GM12878 (cell line): ENCODE data around the gene BDH2. TPM values are rescaled to one million over a fixed set of nuclear protein-coding genes. Genes with fewer than 3 reads are reported as not detected.

Source experiments
- ATAC-seq: fragments of 200-7000 bp; cut with Tn5 transposase; 3 replicates; pipeline ENCODE4 v1.9.1; 2020; ENCODE audit warnings: mild to moderate bottlenecking, moderate library complexity
- BruUV-seq: library from RNA; stranded (reverse); fragments of 400-500 nt; replicated peaks from 2 replicates; lab custom pipeline; 2021; lab: Mats Ljungman, UMichigan
- CTCF ChIA-PET: fragments of 300-600 bp; sonication (Branson Sonifier 250); formaldehyde crosslinking; extraction: SDS; loops from one replicate; lab custom pipeline; 2021; ENCODE audit warnings: inconsistent platforms; lab: Yijun Ruan, JAX
- POLR2A ChIA-PET: fragments of 350-600 bp; formaldehyde crosslinking; extraction: SDS; loops from one replicate; lab custom pipeline; 2021; ENCODE audit warnings: inconsistent platforms; lab: Charles Lee
- RAD21 ChIA-PET: fragments of 300-600 bp; sonication (Branson Sonifier 250); formaldehyde crosslinking; loops from one replicate; lab custom pipeline; 2023; ENCODE audit warnings: antibody characterized with exemption; ENCODE audit not compliant: unreplicated experiment; lab: Charles Lee
- SMC1A ChIA-PET: fragments of 300-600 bp; sonication (Branson Sonifier 250); formaldehyde crosslinking; loops from one replicate; lab custom pipeline; 2023; ENCODE audit not compliant: unreplicated experiment, uncharacterized antibody; lab: Charles Lee
- DNase-seq: peaks from one replicate; pipeline ENCODE4 v3.0.0-alpha.2; 2011; ENCODE audit warnings: low read depth, low spot score
- FAIRE-seq: peaks from 3 replicates; lab custom pipeline; 2011; peaks lifted over from hg19 to GRCh38; lab: Jason Lieb, UNC
- H2AFZ ChIP-seq: 2 replicates; pipeline ENCODE4 v1.6.0; 2011; ENCODE audit warnings: low read depth, low read length, control low read depth; ENCODE audit not compliant: control insufficient read depth
- H3K27ac ChIP-seq: 2 replicates; pipeline ENCODE4 v1.5.1; 2011; ENCODE audit warnings: control low read depth; ENCODE audit not compliant: control insufficient read depth, insufficient read depth
- H3K27me3 ChIP-seq, 2 experiments: replicated peaks in 1 of 2; 2 replicates each; pipeline versions ENCODE4 v1.6.0 to v1.6.1; 2011; ENCODE audit warnings: low read length in 1 of 2; ENCODE audit not compliant: control insufficient read depth in 2 of 2, insufficient read depth in 2 of 2
- H3K36me3 ChIP-seq, 2 experiments: 2 replicates each; pipeline ENCODE4 v1.5.1; 2011; ENCODE audit warnings: low read length in 1 of 2; ENCODE audit not compliant: control insufficient read depth in 2 of 2, insufficient read depth in 2 of 2
- H3K4me1 ChIP-seq: 2 replicates; pipeline ENCODE4 v1.6.1; 2011; ENCODE audit warnings: mild to moderate bottlenecking, low read length, moderate library complexity, mixed read lengths; ENCODE audit not compliant: control insufficient read depth, insufficient read depth
- H3K4me2 ChIP-seq: 2 replicates; pipeline ENCODE4 v1.6.0; 2011; ENCODE audit warnings: control low read depth; ENCODE audit not compliant: control insufficient read depth, insufficient read depth
- H3K4me3 ChIP-seq: fragments of 200-600 bp; sonication (generic); 2 replicates; pipeline ENCODE4 v1.5.1; 2016
- H3K79me2 ChIP-seq: 2 replicates; pipeline ENCODE4 v1.6.0; 2011; ENCODE audit warnings: low read length; ENCODE audit not compliant: control insufficient read depth, insufficient read depth
- H3K9ac ChIP-seq: 2 replicates; pipeline ENCODE4 v1.8.0; 2011; ENCODE audit warnings: low read length, control low read depth, mixed read lengths; ENCODE audit not compliant: control insufficient read depth, insufficient read depth
- H3K9me3 ChIP-seq: replicated peaks from 3 replicates; pipeline ENCODE4 v1.5.1; 2011; ENCODE audit warnings: mild to moderate bottlenecking, low read length; ENCODE audit not compliant: control insufficient read depth, insufficient read depth
- H4K20me1 ChIP-seq: 2 replicates; pipeline ENCODE4 v1.6.0; 2011; ENCODE audit not compliant: control insufficient read depth, insufficient read depth
- CBFB ChIP-seq: IDR thresholded peaks from 2 replicates; pipeline ENCODE4 v1.6.1; 2016; ENCODE audit warnings: antibody characterized with exemption, low read depth
- CUX1 ChIP-seq: IDR thresholded peaks from 2 replicates; pipeline ENCODE4 v1.6.1; 2012; ENCODE audit warnings: improper control_type of control experiment, low read depth, low read length; ENCODE audit not compliant: insufficient replicate concordance
- HDAC2 ChIP-seq: fragments of 200-600 bp; sonication (generic); IDR thresholded peaks from 2 replicates; pipeline ENCODE4 v1.6.1; 2017
- NFYA ChIP-seq: IDR thresholded peaks from 2 replicates; pipeline ENCODE4 v1.6.1; 2011; ENCODE audit warnings: low read depth, mild to moderate bottlenecking, low read length, improper control_type of control experiment, borderline replicate concordance
- PAX8 ChIP-seq: fragments of 450-650 bp; IDR thresholded peaks from 2 replicates; pipeline ENCODE4 v1.6.1; 2017; ENCODE audit warnings: mild to moderate bottlenecking, moderate library complexity
- RUNX3 ChIP-seq: IDR thresholded peaks from 2 replicates; pipeline ENCODE4 v1.6.1; 2012; ENCODE audit warnings: low read length, inconsistent platforms
- SIN3A ChIP-seq: IDR thresholded peaks from 2 replicates; pipeline ENCODE4 v1.6.1; 2012; ENCODE audit warnings: low read depth, low read length, improper control_type of control experiment
- ZBED1 ChIP-seq: IDR thresholded peaks from 2 replicates; pipeline ENCODE4 v1.6.1; 2016; ENCODE audit warnings: borderline replicate concordance
- ZBTB40 ChIP-seq: fragments of 450-650 bp; IDR thresholded peaks from 2 replicates; pipeline ENCODE4 v1.6.1; 2016; ENCODE audit warnings: mild to moderate bottlenecking, moderate library complexity, borderline replicate concordance
- WGBS: methylation state at CpG from one replicate; pipeline ENCODE4 v1.1.6; 2016; ENCODE audit warnings: low lambda C conversion rate; ENCODE audit not compliant: insufficient replicate concordance, insufficient coverage; ENCODE audit errors: missing lambda C conversion rate; 5-methylcytosine and 5-hydroxymethylcytosine counted together
- in situ Hi-C: fragments of 300-500 bp; cut with MboI; formaldehyde crosslinking; loops from 9 replicates; pipeline ENCODE4 v1.14.3; 2018; ENCODE audit warnings: mixed read lengths
- intact Hi-C: fragments of 100-400 bp; cut with micrococcal nuclease; formaldehyde crosslinking; loops from one replicate; pipeline ENCODE4 v1.14.2; 2022; ENCODE audit not compliant: unreplicated experiment
- polyA plus RNA-seq, 11 experiments: library from polyadenylated mRNA; depleted of rRNA in 4 of 11; unstranded in 6 of 11; stranded (reverse) in 5 of 11; fragments of >200 nt; fragmentation: Nextera tagmentation in 4 of 11; fragmentation: Illumina TruSeq in 1 of 11; extraction: Ambion mirVana in 4 of 11; extraction: Trizol in 1 of 11; gene quantifications; 1 replicate in 1 of 11; 2 replicates in 10 of 11; pipeline versions ENCODE4 v1.2.1 to v1.2.3, GENCODE V29; 2011 to 2016; ENCODE audit warnings: inconsistent platforms in 2 of 11, missing spikeins in 2 of 11, low read depth in 1 of 11
- total RNA-seq, 4 experiments: library from RNA; depleted of rRNA in 3 of 4; stranded (reverse); fragments of >200 nt in 3 of 4; fragmentation: Illumina TruSeq in 1 of 4; extraction: Trizol in 1 of 4; gene quantifications; 2 replicates each; pipeline versions ENCODE4 v1.2.1 to v1.2.3, GENCODE V29; 2013 to 2021

The BDH2 gene
- total and polyA plus RNA-seq, 10 of the 15 experiments (the other 5 are each of a cell fraction or from before 2014, with no cell fraction given), result 20.9 to 47.3 (median 33.5) TPM

GRCh38 chr4:103105558-103106356 lies 6.1 kb upstream of the BDH2 start:
- intact Hi-C loops (no loop called here), in situ Hi-C loops (no loop called here)
- SMC1A ChIA-PET, result interaction anchor here (0.9 kb wide), 1 partner anchor 53 kb away, joined by 3 read pairs; no protein-coding TSS in a partner anchor
- BruUV-seq, result no TSS peak
- Histone ChIP-seq H3K27ac (no peak overlapping the region), H3K9me3 (no peaks in the 10 kb centered on the region), H3K4me3 (no peak overlapping the region), H3K4me2 (no peak overlapping the region), H4K20me1 (no peaks in the 10 kb centered on the region), H2AFZ (no peak overlapping the region), H3K27me3 (no peaks in the 10 kb centered on the region), H3K4me1 (no peaks in the 10 kb centered on the region), H3K79me2 (no peaks in the 10 kb centered on the region), H3K36me3 (peaks cover 1 to 14% of the 10 kb centered on the region in 2 experiments; a peak in 2 of 4 replicates), H3K9ac (no peak overlapping the region)
- TF ChIP-seq RUNX3, result no peak
- TF ChIP-seq NFYA, result no peak
- TF ChIP-seq CUX1, result no peak
- no peak for TF ChIP-seq HDAC2
- no peak for TF ChIP-seq CBFB
- no peak for TF ChIP-seq SIN3A
- no peak for TF ChIP-seq ZBTB40
- no peak for TF ChIP-seq PAX8
- no peak for TF ChIP-seq ZBED1
- DNase-seq, result no peak
- CTCF ChIA-PET, result interaction anchor here (0.6 kb wide), 1 partner anchor 98 kb away, joined by 3 read pairs; no protein-coding TSS in a partner anchor
- POLR2A ChIA-PET, result no interaction called here
- WGBS, result 100% methylated on average over 2 of the region's 2 CpGs
- no peak for FAIRE-seq
- no peak for ATAC-seq
- RAD21 ChIA-PET, result no interaction called here
